Measurements from ENCODE around the gene CTNNA2.
"Not testable (repeated sequence)": the region's sequence is repeated elsewhere in the genome, so short reads cannot be mapped to it uniquely, and the experiment has no call there.

CTNNA2 gene

GRCh38 chr2:79993144-79993543 is 480.3 kb downstream of the CTNNA2 start:
- no peak for DNase-seq

GRCh38 chr2:79994161-79994560 is 481.3 kb downstream of the CTNNA2 start:
- no peak for DNase-seq

GRCh38 chr2:79994965-79995364 is 482.1 kb downstream of the CTNNA2 start:
- DNase-seq = no peak

GRCh38 chr2:79996709-79997108 is 483.9 kb downstream of the CTNNA2 start:
- no peak for DNase-seq

- no peak for DNase-seq
Measured at GRCh38 chr2:80001701-80002101, 488.9 kb downstream of the CTNNA2 start.

- DNase-seq = no peak
Measured at GRCh38 chr2:80002112-80002511, 489.3 kb downstream of the CTNNA2 start.

- no peak for DNase-seq
Measured at GRCh38 chr2:80002568-80003157, 489.8 kb downstream of the CTNNA2 start.

GRCh38 chr2:80007777-80008503 is 495.1 kb downstream of the CTNNA2 start:
- no peak for DNase-seq

- no peak for DNase-seq
Measured at GRCh38 chr2:80008596-80008995, 495.7 kb downstream of the CTNNA2 start.

GRCh38 chr2:80009211-80009610 is 496.4 kb downstream of the CTNNA2 start:
- DNase-seq = no peak

GRCh38 chr2:80012061-80012460 is 499.2 kb downstream of the CTNNA2 start:
- no peak for DNase-seq

- DNase-seq = no peak
Measured at GRCh38 chr2:80014637-80015036, 501.8 kb downstream of the CTNNA2 start.

GRCh38 chr2:80016171-80016570 is 503.3 kb downstream of the CTNNA2 start:
- DNase-seq = no peak

- no peak for DNase-seq
Measured at GRCh38 chr2:80019571-80020460, 507.0 kb downstream of the CTNNA2 start.

- no peak for DNase-seq
Measured at GRCh38 chr2:80022018-80022417, 509.2 kb downstream of the CTNNA2 start.

- DNase-seq = no peak
Measured at GRCh38 chr2:80026040-80026729, 513.3 kb downstream of the CTNNA2 start.

GRCh38 chr2:80028051-80028450 is 515.2 kb downstream of the CTNNA2 start:
- DNase-seq = no peak

GRCh38 chr2:80028584-80028983 is 515.7 kb downstream of the CTNNA2 start:
- DNase-seq = no peak

GRCh38 chr2:80030135-80030534 is 517.3 kb downstream of the CTNNA2 start:
- DNase-seq = no peak

- not testable (repeated sequence) for DNase-seq
Measured at GRCh38 chr2:80032684-80033083, 519.8 kb downstream of the CTNNA2 start.

- no peak for DNase-seq
Measured at GRCh38 chr2:80035749-80036285, 523.0 kb downstream of the CTNNA2 start.

- DNase-seq = no peak
Measured at GRCh38 chr2:80037310-80037709, 524.5 kb downstream of the CTNNA2 start.

GRCh38 chr2:80040226-80040625 is 527.4 kb downstream of the CTNNA2 start:
- no peak for DNase-seq

Data from NCI-H446 (cell line).